GM19397 (cell line): ENCODE measurements around the gene RPS6KA4.

Source experiments
- ATAC-seq: cut with Tn5 transposase; IDR thresholded peaks from one replicate; pipeline ENCODE4 v1.9.1; 2021; ENCODE audit warnings: mild to moderate bottlenecking, moderate library complexity; ENCODE audit not compliant: unreplicated experiment

RPS6KA4 gene

GRCh38 chr11:64324692-64325469, 34.1 kb upstream of the RPS6KA4 start:
- no peak for ATAC-seq

- ATAC-seq = no peak
Observed at GRCh38 chr11:64327375-64327774, 31.6 kb upstream of the RPS6KA4 start.

- no peak for ATAC-seq
Observed at GRCh38 chr11:64327993-64328392, 31.0 kb upstream of the RPS6KA4 start.

- ATAC-seq = no peak
Observed at GRCh38 chr11:64330888-64331287, 28.1 kb upstream of the RPS6KA4 start.

GRCh38 chr11:64331569-64332371, 27.2 kb upstream of the RPS6KA4 start:
- ATAC-seq = no peak

- no peak for ATAC-seq
Observed at GRCh38 chr11:64333556-64333955, 25.4 kb upstream of the RPS6KA4 start.

- ATAC-seq = peak; percentile 83
Observed at GRCh38 chr11:64334764-64335735, 23.9 kb upstream of the RPS6KA4 start.

- ATAC-seq = no peak
Observed at GRCh38 chr11:64337538-64338249, 21.3 kb upstream of the RPS6KA4 start.

GRCh38 chr11:64338716-64339115, 20.2 kb upstream of the RPS6KA4 start:
- no peak for ATAC-seq

- no peak for ATAC-seq
Observed at GRCh38 chr11:64339286-64339685, 19.7 kb upstream of the RPS6KA4 start.

GRCh38 chr11:64339754-64340408, 19.1 kb upstream of the RPS6KA4 start, which contains the start of gene CCDC88B:
Gene CCDC88B (plus strand): TSS chr11:64340204. CDS start chr11:64340267, 63 bp downstream.
- peak; percentile 64 for ATAC-seq

GRCh38 chr11:64340671-64341335, 18.2 kb upstream of the RPS6KA4 start:
- ATAC-seq = peak; percentile 36

GRCh38 chr11:64341429-64341828, 17.5 kb upstream of the RPS6KA4 start:
- ATAC-seq = no peak

- ATAC-seq = no peak
Observed at GRCh38 chr11:64341851-64342791, 16.8 kb upstream of the RPS6KA4 start.

GRCh38 chr11:64342869-64343745, 15.9 kb upstream of the RPS6KA4 start:
- ATAC-seq = no peak

GRCh38 chr11:64343767-64344559, 15.0 kb upstream of the RPS6KA4 start:
- no peak for ATAC-seq
